T-helper 1 cell treated with Interleukin-12 subunit alpha and Interleukin-12 subunit beta and Interleukin-4 antibody, amounts not matched to agents 30 μg/mL and 1 μg/mL, for 36 hours (primary cell): Measurements from ENCODE around the gene GCAT.

Source experiments
- H3K27ac Mint-ChIP-seq: one replicate; pipeline ENCODE4 v1.8.0; 2021; ENCODE audit warnings: mild to moderate bottlenecking, mixed read lengths
- H3K27me3 Mint-ChIP-seq: one replicate; pipeline ENCODE4 v1.8.0; 2021; ENCODE audit warnings: low read depth, mixed read lengths
- H3K36me3 Mint-ChIP-seq: one replicate; pipeline ENCODE4 v1.8.0; 2021; ENCODE audit warnings: low read depth, mixed read lengths
- H3K4me1 Mint-ChIP-seq: one replicate; pipeline ENCODE4 v1.8.0; 2021; ENCODE audit warnings: low read depth, mixed read lengths
- H3K4me3 Mint-ChIP-seq: one replicate; pipeline ENCODE4 v1.8.0; 2021; ENCODE audit warnings: mild to moderate bottlenecking, moderate library complexity, mixed read lengths
- H3K9me3 Mint-ChIP-seq: one replicate; pipeline ENCODE4 v1.8.0; 2021; ENCODE audit warnings: mixed read lengths

GCAT gene

GRCh38 chr22:37811867-37812266 is 4.1 kb downstream of the GCAT start:
- peaks cover 5% of the 10 kb centered on the region for H3K36me3 Mint-ChIP-seq
- no peak overlapping the region for H3K4me3 Mint-ChIP-seq
- H3K27me3 Mint-ChIP-seq: peaks cover 5% of the 10 kb centered on the region
- H3K4me1 Mint-ChIP-seq: peaks cover 11% of the 10 kb centered on the region
- H3K27ac Mint-ChIP-seq: no peak overlapping the region
- no peaks in the 10 kb centered on the region for H3K9me3 Mint-ChIP-seq

GRCh38 chr22:37812869-37813678 is 5.3 kb downstream of the GCAT start:
- H3K36me3 Mint-ChIP-seq: peaks cover 7% of the 10 kb centered on the region
- H3K9me3 Mint-ChIP-seq: no peaks in the 10 kb centered on the region
- no peaks in the 10 kb centered on the region for H3K27me3 Mint-ChIP-seq

GRCh38 chr22:37815593-37815992 is 7.9 kb downstream of the GCAT start:
- Mint-ChIP-seq H3K36me3 (peaks cover 4% of the 10 kb centered on the region), H3K27ac (no peak overlapping the region), H3K4me3 (no peak overlapping the region)

More at GRCh38 chr22:37812869-37813678, 5.3 kb downstream of the GCAT start:
- Mint-ChIP-seq H3K4me3 (no peak overlapping the region), H3K4me1 (peaks cover 11% of the 10 kb centered on the region), H3K27ac (no peak overlapping the region)

GRCh38 chr22:37816543-37817180 is 8.9 kb downstream of the GCAT start:
- Mint-ChIP-seq H3K4me1 (peaks cover 5% of the 10 kb centered on the region), H3K9me3 (no peaks in the 10 kb centered on the region), H3K4me3 (no peak overlapping the region), H3K36me3 (peaks cover 4% of the 10 kb centered on the region), H3K27ac (no peak overlapping the region), H3K27me3 (peaks cover 22% of the 10 kb centered on the region)

More at GRCh38 chr22:37815593-37815992, 7.9 kb downstream of the GCAT start:
- Mint-ChIP-seq H3K9me3 (no peaks in the 10 kb centered on the region), H3K27me3 (peaks cover 16% of the 10 kb centered on the region), H3K4me1 (peaks cover 5% of the 10 kb centered on the region)

GRCh38 chr22:37817705-37818408 is 10.1 kb downstream of the GCAT start:
- no peak overlapping the region for H3K27ac Mint-ChIP-seq
- no peaks in the 10 kb centered on the region for H3K9me3 Mint-ChIP-seq
- peaks cover 7% of the 10 kb centered on the region for H3K4me1 Mint-ChIP-seq
- H3K4me3 Mint-ChIP-seq: no peak overlapping the region
- peaks cover 31% of the 10 kb centered on the region for H3K27me3 Mint-ChIP-seq
- peaks cover 4% of the 10 kb centered on the region for H3K36me3 Mint-ChIP-seq

GRCh38 chr22:37818409-37819104 is 10.8 kb downstream of the GCAT start:
- Mint-ChIP-seq H3K27me3 (peaks cover 34% of the 10 kb centered on the region), H3K9me3 (no peaks in the 10 kb centered on the region), H3K4me1 (peaks cover 7% of the 10 kb centered on the region), H3K36me3 (peaks cover 4% of the 10 kb centered on the region), H3K4me3 (peak overlapping the region; percentile 42), H3K27ac (no peak overlapping the region)

GRCh38 chr22:37819105-37819433 is 11.3 kb downstream of the GCAT start:
- peaks cover 4% of the 10 kb centered on the region for H3K36me3 Mint-ChIP-seq
- no peak overlapping the region for H3K27ac Mint-ChIP-seq
- peaks cover 7% of the 10 kb centered on the region for H3K4me1 Mint-ChIP-seq
- H3K4me3 Mint-ChIP-seq: no peak overlapping the region
- peaks cover 34% of the 10 kb centered on the region for H3K27me3 Mint-ChIP-seq
- no peaks in the 10 kb centered on the region for H3K9me3 Mint-ChIP-seq

- Mint-ChIP-seq H3K9me3 (no peaks in the 10 kb centered on the region), H3K4me3 (no peak overlapping the region), H3K27ac (peak overlapping the region; percentile 35), H3K36me3 (peaks cover 4% of the 10 kb centered on the region), H3K27me3 (peaks cover 34% of the 10 kb centered on the region), H3K4me1 (peaks cover 9% of the 10 kb centered on the region)
Observed at GRCh38 chr22:37820350-37820749, 12.6 kb downstream of the GCAT start.

- Mint-ChIP-seq H3K4me1 (peaks cover 9% of the 10 kb centered on the region), H3K27me3 (peaks cover 34% of the 10 kb centered on the region), H3K36me3 (peaks cover 3% of the 10 kb centered on the region), H3K27ac (no peak overlapping the region), H3K9me3 (no peaks in the 10 kb centered on the region), H3K4me3 (peak overlapping the region; percentile 30)
Observed at GRCh38 chr22:37822079-37822833, 14.5 kb downstream of the GCAT start.

GRCh38 chr22:37823134-37823985 is 15.6 kb downstream of the GCAT start, which contains the start of gene GALR3:
TSS of gene GALR3 (plus strand) at chr22:37823382. CDS start at chr22:37823407, 25 bp downstream.
- peaks cover 4% of the 10 kb centered on the region for H3K4me1 Mint-ChIP-seq
- no peak within 1 kb of the TSS for H3K27ac Mint-ChIP-seq
- H3K9me3 Mint-ChIP-seq: no peaks in the 10 kb centered on the region
- H3K27me3 Mint-ChIP-seq: peaks cover 34% of the 10 kb centered on the region
- H3K4me3 Mint-ChIP-seq: no peak within 1 kb of the TSS
- peaks cover 4% of the 10 kb centered on the region for H3K36me3 Mint-ChIP-seq

GRCh38 chr22:37824674-37825641 is 17.2 kb downstream of the GCAT start:
- Mint-ChIP-seq H3K36me3 (peaks cover 6% of the 10 kb centered on the region), H3K27ac (no peak overlapping the region), H3K27me3 (peaks cover 24% of the 10 kb centered on the region), H3K4me1 (peaks cover 4% of the 10 kb centered on the region), H3K9me3 (no peaks in the 10 kb centered on the region), H3K4me3 (peak overlapping the region; percentile 61)

- Mint-ChIP-seq H3K27ac (no peak overlapping the region), H3K9me3 (no peaks in the 10 kb centered on the region)
Observed at GRCh38 chr22:37827056-37827455, 19.3 kb downstream of the GCAT start.

More at GRCh38 chr22:37827056-37827455, 19.3 kb downstream of the GCAT start:
- Mint-ChIP-seq H3K4me1 (peaks cover 2% of the 10 kb centered on the region), H3K27me3 (peaks cover 8% of the 10 kb centered on the region), H3K4me3 (no peak overlapping the region), H3K36me3 (peaks cover 6% of the 10 kb centered on the region)
